GM18519 (cell line): ENCODE measurements around the gene GYS1.
"Not testable (repeated sequence)": the region's sequence is repeated elsewhere in the genome, so short reads cannot be mapped to it uniquely, and the experiment has no call there.

ENCODE experiments used
- ATAC-seq: cut with Tn5 transposase; IDR thresholded peaks from one replicate; pipeline ENCODE4 v1.9.1; 2021; ENCODE audit warnings: mild to moderate bottlenecking, moderate library complexity; ENCODE audit not compliant: unreplicated experiment, low FRiP score

GYS1 gene

GRCh38 chr19:48947258-48947542, 45.9 kb downstream of the GYS1 start:
- no peak for ATAC-seq

GRCh38 chr19:48946463-48947257, 46.4 kb downstream of the GYS1 start:
- no peak for ATAC-seq

GRCh38 chr19:48945817-48946216, 47.3 kb downstream of the GYS1 start:
- no peak for ATAC-seq

GRCh38 chr19:48945415-48945814, 47.7 kb downstream of the GYS1 start:
- no peak for ATAC-seq

GRCh38 chr19:48943081-48943480, 50.0 kb downstream of the GYS1 start:
- ATAC-seq: no peak

GRCh38 chr19:48940902-48941301, 52.2 kb downstream of the GYS1 start:
- ATAC-seq: no peak

GRCh38 chr19:48938256-48938655, 54.9 kb downstream of the GYS1 start:
- ATAC-seq: no peak

GRCh38 chr19:48935864-48936263, 57.2 kb downstream of the GYS1 start:
- ATAC-seq: no peak

- ATAC-seq: no peak
These were observed 58.3 kb downstream of the GYS1 start for GRCh38 chr19:48934837-48935236.

- no peak for ATAC-seq
These were observed 59.7 kb downstream of the GYS1 start, which contains the start of gene DHDH for GRCh38 chr19:48933382-48933932. Gene DHDH (plus strand): TSS chr19:48933699. CDS start chr19:48933722, 23 bp downstream.

GRCh38 chr19:48928164-48929025, 64.7 kb downstream of the GYS1 start:
- ATAC-seq: no peak

- ATAC-seq: not testable (repeated sequence)
These were observed 65.4 kb downstream of the GYS1 start for GRCh38 chr19:48927692-48928091.

GRCh38 chr19:48926909-48927308, 66.2 kb downstream of the GYS1 start:
- no peak for ATAC-seq

- not testable (repeated sequence) for ATAC-seq
These were observed 67.2 kb downstream of the GYS1 start for GRCh38 chr19:48925890-48926289.

- ATAC-seq: no peak
These were observed 67.8 kb downstream of the GYS1 start for GRCh38 chr19:48925240-48925843.

GRCh38 chr19:48922548-48923490, 70.3 kb downstream of the GYS1 start:
- no peak for ATAC-seq

GRCh38 chr19:48921721-48922500, 71.2 kb downstream of the GYS1 start:
- no peak for ATAC-seq

- no peak for ATAC-seq
These were observed 72.2 kb downstream of the GYS1 start for GRCh38 chr19:48920949-48921348.

GRCh38 chr19:48919271-48919670, 73.8 kb downstream of the GYS1 start:
- ATAC-seq: not testable (repeated sequence)
